HEK293 (cell line): ENCODE measurements around the gene METTL3.

Source experiments
- CTCF ChIA-PET: fragments of 350-600 bp; formaldehyde crosslinking; extraction: SDS; loops from one replicate; lab custom pipeline; 2021; ENCODE audit warnings: antibody characterized with exemption; lab: Yijun Ruan, JAX
- POLR2A ChIA-PET: fragments of 300-600 bp; formaldehyde crosslinking; extraction: SDS; loops from one replicate; lab custom pipeline; 2020; ENCODE audit warnings: antibody characterized with exemption, inconsistent platforms; lab: Yijun Ruan, JAX
- H3K27ac ChIP-seq: fragments of 200-500 bp; sonication (Bioruptor generic); 2 replicates; pipeline ENCODE4 v1.5.1; 2014; ENCODE audit warnings: low read depth, low read length, control low read depth, inconsistent platforms; ENCODE audit errors: extremely low read depth
- H3K36me3 ChIP-seq, 2 experiments: fragments of 200-500 bp in 1 of 2; sonication (Bioruptor generic) in 1 of 2; 1 replicate in 1 of 2; 2 replicates in 1 of 2; pipeline ENCODE4 v1.5.1; 2014 to 2017; ENCODE audit warnings: inconsistent platforms in 2 of 2, low read length in 2 of 2; ENCODE audit not compliant: control insufficient read depth in 2 of 2, insufficient read depth in 1 of 2
- H3K4me1 ChIP-seq: fragments of 200-500 bp; sonication (Bioruptor generic); 2 replicates; pipeline ENCODE4 v1.5.1; 2014; ENCODE audit warnings: mild to moderate bottlenecking, low read length, inconsistent platforms; ENCODE audit not compliant: control insufficient read depth, insufficient read depth
- H3K4me3 ChIP-seq: 2 replicates; pipeline ENCODE4 v1.5.1; 2011; ENCODE audit warnings: low read depth, mild to moderate bottlenecking, control low read depth, low read length, moderate library complexity
- H3K9me3 ChIP-seq: fragments of 200-500 bp; sonication (Bioruptor generic); 2 replicates; pipeline ENCODE4 v1.5.1; 2014; ENCODE audit warnings: low read depth, low read length, inconsistent platforms; ENCODE audit not compliant: control insufficient read depth, insufficient read depth
- AEBP2 ChIP-seq: fragments of 450-650 bp; formaldehyde crosslinking; IDR thresholded peaks from 2 replicates; pipeline ENCODE4 v1.5.1; 2016; ENCODE audit warnings: missing biosample characterization, missing genetic modification characterization, borderline replicate concordance
- FEZF1 ChIP-seq: fragments of 450-650 bp; formaldehyde crosslinking; IDR thresholded peaks from 2 replicates; pipeline ENCODE4 v1.5.1; 2016; ENCODE audit warnings: missing biosample characterization, missing genetic modification characterization
- HOXD13 ChIP-seq: sonication (generic); formaldehyde crosslinking; IDR thresholded peaks from 2 replicates; pipeline ENCODE4 v1.8.0; 2022; ENCODE audit warnings: missing genetic modification reagents, borderline replicate concordance
- IKZF3 ChIP-seq: fragments of 450-650 bp; IDR thresholded peaks from 2 replicates; pipeline ENCODE4 v1.5.0; 2018; ENCODE audit warnings: missing biosample characterization, mild to moderate bottlenecking, missing genetic modification characterization, moderate library complexity
- KLF9 ChIP-seq: fragments of 450-650 bp; formaldehyde crosslinking; IDR thresholded peaks from 2 replicates; pipeline ENCODE4 v1.5.1; 2016; ENCODE audit warnings: missing biosample characterization, missing genetic modification characterization, low read depth
- OSR2 ChIP-seq: fragments of 450-650 bp; formaldehyde crosslinking; IDR thresholded peaks from 2 replicates; pipeline ENCODE4 v1.5.1; 2016; ENCODE audit warnings: missing biosample characterization, missing genetic modification characterization
- TSHZ1 ChIP-seq: fragments of 450-650 bp; formaldehyde crosslinking; IDR thresholded peaks from 2 replicates; pipeline ENCODE4 v1.5.1; 2016; ENCODE audit warnings: missing biosample characterization, missing genetic modification characterization, borderline replicate concordance
- YY2 ChIP-seq: fragments of 450-650 bp; formaldehyde crosslinking; IDR thresholded peaks from 2 replicates; pipeline ENCODE4 v1.5.1; 2016; ENCODE audit warnings: missing biosample characterization, missing genetic modification characterization
- ZBTB1 ChIP-seq: fragments of 450-650 bp; formaldehyde crosslinking; IDR thresholded peaks from 2 replicates; pipeline ENCODE4 v1.5.1; 2016; ENCODE audit warnings: missing biosample characterization, missing genetic modification characterization
- ZBTB10 ChIP-seq: fragments of 450-650 bp; formaldehyde crosslinking; IDR thresholded peaks from 2 replicates; pipeline ENCODE4 v1.5.1; 2016; ENCODE audit warnings: missing biosample characterization, missing genetic modification characterization
- ZBTB26 ChIP-seq: fragments of 450-650 bp; formaldehyde crosslinking; optimal IDR thresholded peaks from 2 replicates; pipeline ENCODE3; 2016; ENCODE audit warnings: missing biosample characterization, mild to moderate bottlenecking, missing genetic modification characterization
- ZNF138 ChIP-seq: fragments of 450-650 bp; formaldehyde crosslinking; IDR thresholded peaks from 2 replicates; pipeline ENCODE4 v1.5.1; 2016; ENCODE audit warnings: missing biosample characterization, missing genetic modification characterization, borderline replicate concordance
- ZNF148 ChIP-seq: fragments of 450-650 bp; formaldehyde crosslinking; IDR thresholded peaks from 2 replicates; pipeline ENCODE4 v1.5.0; 2017; ENCODE audit warnings: missing biosample characterization, missing genetic modification characterization, borderline replicate concordance
- ZNF169 ChIP-seq: fragments of 450-650 bp; formaldehyde crosslinking; IDR thresholded peaks from 2 replicates; pipeline ENCODE4 v1.5.1; 2016; ENCODE audit warnings: missing biosample characterization, missing genetic modification characterization
- ZNF214 ChIP-seq: fragments of 450-650 bp; formaldehyde crosslinking; IDR thresholded peaks from 2 replicates; pipeline ENCODE4 v1.5.1; 2017; ENCODE audit warnings: missing biosample characterization, mild to moderate bottlenecking, missing genetic modification characterization, borderline replicate concordance
- ZNF23 ChIP-seq: fragments of 450-650 bp; formaldehyde crosslinking; IDR thresholded peaks from 2 replicates; pipeline ENCODE4 v1.5.1; 2016; ENCODE audit warnings: missing biosample characterization, missing genetic modification characterization, borderline replicate concordance
- ZNF37A ChIP-seq: fragments of 450-650 bp; IDR thresholded peaks from 2 replicates; pipeline ENCODE4 v1.5.1; 2018; ENCODE audit warnings: missing biosample characterization, missing genetic modification characterization
- ZNF514 ChIP-seq: fragments of 450-650 bp; formaldehyde crosslinking; IDR thresholded peaks from 2 replicates; pipeline ENCODE4 v1.5.1; 2016; ENCODE audit warnings: missing biosample characterization, missing genetic modification characterization
- ZNF580 ChIP-seq: fragments of 450-650 bp; formaldehyde crosslinking; IDR thresholded peaks from 2 replicates; pipeline ENCODE4 v1.5.1; 2016; ENCODE audit warnings: missing biosample characterization, missing genetic modification characterization
- ZNF776 ChIP-seq: fragments of 450-650 bp; formaldehyde crosslinking; IDR thresholded peaks from 2 replicates; pipeline ENCODE4 v1.5.0; 2017; ENCODE audit warnings: missing biosample characterization, missing genetic modification characterization, borderline replicate concordance
- ZNF777 ChIP-seq: fragments of 450-650 bp; formaldehyde crosslinking; IDR thresholded peaks from 2 replicates; pipeline ENCODE4 v1.5.1; 2017; ENCODE audit warnings: missing biosample characterization, missing genetic modification characterization, borderline replicate concordance

Gene METTL3

GRCh38 chr14:21503376-21503775 lies 7.8 kb downstream of the METTL3 start (continued):
- TF ChIP-seq HOXD13 (CRISPR knock-in tag): no peak
- TF ChIP-seq ZNF214 (tag by site-specific recombination): no peak
- no peak for TF ChIP-seq ZNF777
- TF ChIP-seq ZNF776: no peak
- TF ChIP-seq, all 188 proteins: peak for 0

- CTCF ChIA-PET: interaction anchor here (0.6 to 3.9 kb wide), 6 partner anchors 9 to 56 kb away, joined by 3 to 72 read pairs (median 5); partner anchors contain the start of genes METTL3 and TOX4
- H3K4me1 ChIP-seq: no peaks in the 10 kb centered on the region
- TF ChIP-seq ZNF580 (tag by site-specific recombination) (no peak), FEZF1 (tag by site-specific recombination) (no peak), IKZF3 (tag by site-specific recombination) (no peak), ZNF37A (tag by site-specific recombination) (no peak), ZBTB26 (tag by site-specific recombination) (no peak), KLF9 (no peak), ZBTB1 (tag by site-specific recombination) (no peak), ZBTB10 (tag by site-specific recombination) (no peak), ZNF138 (tag by site-specific recombination) (no peak), ZNF148 (no peak), OSR2 (no peak), YY2 (tag by site-specific recombination) (no peak), TSHZ1 (tag by site-specific recombination) (no peak), ZNF169 (tag by site-specific recombination) (no peak), ZNF514 (no peak), AEBP2 (tag by site-specific recombination) (no peak), ZNF23 (no peak)
- TF ChIP-seq, all 188 proteins: peak for 0
- peaks cover 49 to 78% of the 10 kb centered on the region in 2 experiments for H3K36me3 ChIP-seq
- H3K4me3 ChIP-seq: no peak overlapping the region
- H3K9me3 ChIP-seq: no peaks in the 10 kb centered on the region
- no peak overlapping the region for H3K27ac ChIP-seq
- POLR2A ChIA-PET: interaction anchor here (0.6 to 2.3 kb wide), 6 partner anchors 9 to 1149 kb away, joined by 3 to 10 read pairs (median 4); partner anchors contain the start of genes METTL3 and SALL2
Observed at GRCh38 chr14:21501568-21501967, 9.6 kb downstream of the METTL3 start.
